OCI-LY3 (cell line): ENCODE measurements around the gene RELN.

ENCODE experiments used
- H2AFZ ChIP-seq: fragments of 200-600, 300-600 bp; shearing (Covaris generic); 2 replicates; pipeline ENCODE4 v1.6.0; 2014; ENCODE audit warnings: antibody characterized with exemption, low read depth, low read length
- H3K27ac ChIP-seq: fragments of 200-600, 300-600 bp; sonication (generic); 2 replicates; pipeline ENCODE4 v1.5.1; 2014; ENCODE audit warnings: mild to moderate bottlenecking, low read length, moderate library complexity, mixed read lengths
- H3K27me3 ChIP-seq: fragments of 200-600, 300-600 bp; sonication (generic); 2 replicates; pipeline ENCODE4 v1.6.1; 2014; ENCODE audit warnings: low read depth, low read length, mixed read lengths
- H3K36me3 ChIP-seq: fragments of 200-600, 300-600 bp; sonication (generic); replicated peaks from 2 replicates; pipeline ENCODE3; 2014; ENCODE audit warnings: low read depth, low read length, mixed read lengths
- H3K4me1 ChIP-seq: fragments of 300-600, 200-600 bp; sonication (generic); 2 replicates; pipeline ENCODE4 v1.6.1; 2014; ENCODE audit warnings: low read length, mixed read lengths
- H3K4me2 ChIP-seq: fragments of 200-600, 300-600 bp; sonication (generic); 2 replicates; pipeline ENCODE4 v1.6.1; 2014; ENCODE audit warnings: low read length, mixed read lengths
- H3K4me3 ChIP-seq: fragments of 300-600, 200-600 bp; sonication (generic); 2 replicates; pipeline ENCODE4 v1.5.1; 2014; ENCODE audit warnings: antibody characterized with exemption, mild to moderate bottlenecking, low read length, moderate library complexity
- H3K79me2 ChIP-seq: fragments of 300-600, 200-600 bp; shearing (Covaris generic); 2 replicates; pipeline ENCODE4 v1.6.1; 2014; ENCODE audit warnings: mild to moderate bottlenecking, low read length, mixed read lengths
- H3K9ac ChIP-seq: fragments of 300-600, 200-600 bp; shearing (Covaris generic); 2 replicates; pipeline ENCODE4 v1.6.0; 2014; ENCODE audit warnings: mild to moderate bottlenecking, low read length, moderate library complexity
- H3K9me3 ChIP-seq: fragments of 200-600, 300-600 bp; shearing (Covaris generic); 2 replicates; pipeline ENCODE4 v1.6.1; 2014; ENCODE audit warnings: low read length, mixed read lengths; ENCODE audit not compliant: insufficient read depth
- H4K20me1 ChIP-seq: fragments of 200-600, 300-600 bp; sonication (generic); 2 replicates; pipeline ENCODE4 v1.6.1; 2016; ENCODE audit warnings: low read length, mixed read lengths; ENCODE audit not compliant: insufficient read depth
- CTCF ChIP-seq: fragments of 200-600, 300-600 bp; sonication (generic); IDR thresholded peaks from 2 replicates; pipeline ENCODE4 v1.5.1; 2014; ENCODE audit warnings: antibody characterized with exemption, low read length, low read depth
- EZH2phosphoT487 ChIP-seq: fragments of 200-600 bp; shearing (Covaris generic); IDR thresholded peaks from 2 replicates; pipeline ENCODE4 v1.6.1; 2018; ENCODE audit warnings: antibody characterized with exemption, mixed run types, low read depth

The RELN gene

GRCh38 chr7:103865442-103865841 is 124.0 kb downstream of the RELN start:
- Histone ChIP-seq H2AFZ (no peak overlapping the region), H3K27me3 (peaks cover 24% of the 10 kb centered on the region), H3K9ac (no peak overlapping the region), H3K36me3 (no peaks in the 10 kb centered on the region), H3K9me3 (no peaks in the 10 kb centered on the region), H3K27ac (no peak overlapping the region), H4K20me1 (no peaks in the 10 kb centered on the region), H3K4me2 (no peak overlapping the region), H3K4me1 (peaks cover 11% of the 10 kb centered on the region), H3K79me2 (no peaks in the 10 kb centered on the region), H3K4me3 (no peak overlapping the region)
- TF ChIP-seq CTCF (no peak), EZH2phosphoT487 (no peak)

DNA sequence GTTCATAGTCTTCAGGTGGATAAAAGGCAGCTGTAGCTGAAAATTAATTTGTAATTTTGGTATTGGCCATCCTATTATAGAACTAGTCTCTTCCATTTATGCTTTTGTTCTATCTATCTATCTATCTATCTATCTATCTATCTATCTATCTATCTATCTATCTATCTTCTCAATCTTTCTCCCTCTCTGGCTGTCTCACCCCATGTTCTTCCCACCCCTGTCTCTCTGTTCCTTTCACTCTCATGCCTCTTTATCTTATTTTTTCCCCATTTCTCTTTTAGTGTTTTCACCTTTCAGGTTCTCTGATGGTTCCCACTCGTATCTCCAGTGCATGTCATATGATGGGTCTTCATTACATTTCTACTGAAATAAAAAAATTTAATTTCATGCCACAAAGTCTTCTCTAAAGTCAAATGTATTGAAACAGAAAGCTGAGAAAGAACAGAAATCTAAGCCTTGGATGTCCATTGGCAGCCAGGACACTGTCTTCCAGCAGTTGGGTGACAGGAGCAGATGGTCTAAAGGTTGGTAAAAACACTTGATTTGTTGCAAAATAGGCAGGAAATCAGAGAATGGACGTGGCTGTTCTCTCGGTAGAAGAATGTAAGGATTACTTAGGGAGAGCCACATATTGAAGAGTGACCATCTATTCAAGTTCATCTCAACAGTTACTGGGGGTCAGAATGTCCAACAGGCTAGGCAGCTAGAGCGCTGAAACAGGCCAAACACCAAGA is 127.0 kb downstream of the RELN start:
- no peaks in the 10 kb centered on the region for H4K20me1 ChIP-seq
- H3K4me1 ChIP-seq: peaks cover 11% of the 10 kb centered on the region
- no peaks in the 10 kb centered on the region for H3K9me3 ChIP-seq
- H3K4me3 ChIP-seq: no peak overlapping the region
- H3K27me3 ChIP-seq: peaks cover 22% of the 10 kb centered on the region
- H3K4me2 ChIP-seq: no peak overlapping the region
- H3K9ac ChIP-seq: no peak overlapping the region
- no peaks in the 10 kb centered on the region for H3K36me3 ChIP-seq
- no peak overlapping the region for H3K27ac ChIP-seq
- no peak overlapping the region for H2AFZ ChIP-seq
- no peak for TF ChIP-seq EZH2phosphoT487
- no peak for TF ChIP-seq CTCF
- H3K79me2 ChIP-seq: no peaks in the 10 kb centered on the region

- H3K4me3 ChIP-seq: no peak overlapping the region
- no peak overlapping the region for H3K4me2 ChIP-seq
- no peak overlapping the region for H3K9ac ChIP-seq
- no peaks in the 10 kb centered on the region for H3K9me3 ChIP-seq
- no peaks in the 10 kb centered on the region for H3K79me2 ChIP-seq
- peaks cover 24% of the 10 kb centered on the region for H3K27me3 ChIP-seq
- no peaks in the 10 kb centered on the region for H3K36me3 ChIP-seq
- no peaks in the 10 kb centered on the region for H4K20me1 ChIP-seq
- no peak overlapping the region for H3K27ac ChIP-seq
- no peak overlapping the region for H2AFZ ChIP-seq
- TF ChIP-seq EZH2phosphoT487: no peak
- no peak for TF ChIP-seq CTCF
- H3K4me1 ChIP-seq: peaks cover 9% of the 10 kb centered on the region
Measured at GRCh38 chr7:103859709-103860108, 129.7 kb downstream of the RELN start.

DNA sequence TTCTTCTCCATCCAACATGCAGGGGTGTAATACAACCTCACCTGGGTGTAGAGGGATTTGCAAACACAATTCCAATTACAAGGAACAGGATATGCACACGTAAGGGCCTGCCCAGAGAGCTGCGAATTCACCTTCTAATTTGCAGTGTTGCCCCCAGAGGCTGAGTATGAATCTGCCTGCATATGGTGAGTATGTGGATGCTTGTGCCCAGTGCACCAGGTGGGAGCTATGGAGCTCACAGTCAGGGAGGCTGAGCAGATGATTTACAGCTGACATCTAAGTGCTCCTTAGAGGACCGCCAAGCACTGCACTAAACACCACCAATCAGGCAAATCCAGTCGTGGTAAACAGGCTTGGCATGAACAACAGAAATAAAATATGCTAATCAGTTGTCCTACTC is 132.0 kb downstream of the RELN start:
- Histone ChIP-seq H3K36me3 (no peaks in the 10 kb centered on the region), H2AFZ (no peak overlapping the region), H3K27ac (no peak overlapping the region), H3K9ac (no peak overlapping the region), H3K79me2 (no peaks in the 10 kb centered on the region), H3K4me3 (no peak overlapping the region), H3K4me1 (peaks cover 9% of the 10 kb centered on the region), H3K27me3 (peaks cover 17% of the 10 kb centered on the region), H3K9me3 (no peaks in the 10 kb centered on the region), H3K4me2 (no peak overlapping the region), H4K20me1 (no peaks in the 10 kb centered on the region)
- TF ChIP-seq EZH2phosphoT487 (no peak), CTCF (no peak)
